CD4-positive, alpha-beta T cell (primary cell): ENCODE data around the gene RIOK1. TPM values are rescaled to one million over a fixed set of nuclear protein-coding genes. Genes with fewer than 3 reads are reported as not detected.

Experiments
- ATAC-seq: fragments of 200-7000 bp; cut with Tn5 transposase; one replicate; pipeline ENCODE4 v1.10.0; 2022; ENCODE audit warnings: mild to moderate bottlenecking; ENCODE audit not compliant: poor library complexity
- CTCF ChIA-PET: fragments of 350-600 bp; sonication (Branson Sonifier 250); formaldehyde crosslinking; loops from one replicate; lab custom pipeline; 2021; ENCODE audit warnings: antibody characterized with exemption, inconsistent platforms; lab: Charles Lee
- POLR2A ChIA-PET: fragments of 350-600 bp; sonication (Branson Sonifier 250); formaldehyde crosslinking; loops from one replicate; lab custom pipeline; 2021; ENCODE audit warnings: antibody characterized with exemption, inconsistent platforms; lab: Charles Lee
- DNase-seq, 14 experiments: peaks; one replicate each; pipeline ENCODE4 v3.0.0-alpha.2; 2013 to 2020; ENCODE audit warnings: mixed read lengths in 2 of 14
- H3K27ac ChIP-seq, 2 donors: one replicate each; pipeline versions ENCODE4 v1.5.1 to v1.7.0; 2013; ENCODE audit warnings: low read length in 2 of 2, low read depth in 1 of 2, mild to moderate bottlenecking in 1 of 2
- H3K27me3 ChIP-seq, 2 experiments: 1 replicate in 1 of 2; 2 replicates in 1 of 2; pipeline versions ENCODE4 v1.6.1 to v1.7.0; 2013; ENCODE audit warnings: low read length in 2 of 2, control low read depth in 1 of 2, mild to moderate bottlenecking in 1 of 2, moderate library complexity in 1 of 2; ENCODE audit not compliant: insufficient read depth in 2 of 2, control insufficient read depth in 1 of 2
- H3K36me3 ChIP-seq: one replicate; pipeline ENCODE4 v1.6.1; 2013; ENCODE audit warnings: low read length, control low read depth; ENCODE audit not compliant: insufficient read depth
- H3K4me1 ChIP-seq: one replicate; pipeline ENCODE4 v1.6.1; 2013; ENCODE audit warnings: low read length, control low read depth; ENCODE audit not compliant: insufficient read depth
- H3K4me3 ChIP-seq: one replicate; pipeline ENCODE4 v1.5.1; 2013; ENCODE audit warnings: mild to moderate bottlenecking, low read length, moderate library complexity
- H3K9me3 ChIP-seq, 2 experiments: 1 replicate in 1 of 2; 2 replicates in 1 of 2; pipeline versions ENCODE4 v1.6.1 to v1.7.0; 2013; ENCODE audit warnings: low read length in 2 of 2, mild to moderate bottlenecking in 2 of 2, control low read depth in 1 of 2, moderate library complexity in 1 of 2; ENCODE audit not compliant: control insufficient read depth in 1 of 2, insufficient read depth in 1 of 2
- H3K27ac Mint-ChIP-seq: one replicate; pipeline ENCODE4 v1.8.0; 2020; ENCODE audit warnings: mixed read lengths
- H3K27me3 Mint-ChIP-seq: one replicate; pipeline ENCODE4 v1.8.0; 2021; ENCODE audit warnings: mixed read lengths
- H3K36me3 Mint-ChIP-seq: one replicate; pipeline ENCODE4 v1.8.0; 2021; ENCODE audit warnings: low read depth, mixed read lengths
- H3K4me1 Mint-ChIP-seq: one replicate; pipeline ENCODE4 v1.8.0; 2021; ENCODE audit warnings: low read depth, mixed read lengths
- H3K4me3 Mint-ChIP-seq: one replicate; pipeline ENCODE4 v1.8.0; 2020; ENCODE audit warnings: mild to moderate bottlenecking, mixed read lengths
- H3K9me3 Mint-ChIP-seq: one replicate; pipeline ENCODE4 v1.8.0; 2020; ENCODE audit warnings: mixed read lengths
- intact Hi-C, 2 experiments: fragments of 100-400 bp; cut with DNase I in 1 of 2; cut with micrococcal nuclease in 1 of 2; formaldehyde crosslinking; loops; one replicate each; pipeline versions ENCODE4 v1.15.1 to v1.9.0; 2023 to 2025; cut with DNase I, micrococcal nuclease
- total RNA-seq, 174 experiments: library from RNA in 2 of 174; stranded (reverse) in 2 of 174; gene quantifications; one replicate each; pipeline ENCODE4 v1.2.3 and lab custom pipeline; 2021 to 2026
- TF ChIP-seq, protein P1 (sequence below): fragments of 200-600 bp; IDR thresholded peaks from one replicate; pipeline ENCODE4 v1.8.0; 2022; ENCODE audit warnings: antibody characterized with exemption, mild to moderate bottlenecking

RIOK1 gene
- total RNA-seq, 2 experiments from 2014 or later, result 25.5 to 28.1 TPM

DNA sequence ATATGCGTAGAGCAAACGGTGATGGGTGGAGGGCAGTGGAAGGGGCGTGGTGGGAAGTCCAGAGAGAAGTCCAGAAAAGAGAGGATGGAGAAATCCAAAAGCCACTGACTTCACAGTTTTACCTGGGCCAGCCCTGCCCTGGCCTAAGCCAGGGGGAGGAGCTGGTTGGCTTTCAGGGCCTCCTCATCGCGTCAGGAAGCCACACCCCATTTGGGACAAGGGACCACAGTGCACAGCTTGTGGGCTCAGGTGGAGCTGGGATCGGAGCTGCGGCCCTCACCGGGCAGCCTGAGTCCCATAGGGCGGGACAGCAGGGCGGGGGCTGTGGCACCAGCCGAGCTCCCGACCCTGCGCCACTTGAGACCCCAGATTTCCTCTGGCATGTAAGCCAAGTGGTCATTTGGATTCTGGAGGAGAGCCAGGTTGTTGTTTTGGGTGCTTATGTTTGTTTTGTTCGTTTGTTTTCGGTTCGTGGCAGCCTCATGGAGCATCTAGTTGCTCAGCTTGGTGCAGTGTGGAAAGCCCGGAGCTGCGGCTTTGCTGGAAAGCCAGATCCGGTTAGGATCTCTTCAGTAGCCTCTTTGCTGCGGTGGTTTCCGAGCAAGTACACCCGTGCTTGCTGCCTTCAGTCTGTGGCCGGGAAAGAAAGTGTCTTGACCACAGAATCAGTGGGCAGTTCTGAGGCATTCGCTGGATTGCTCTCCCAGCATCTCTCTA, 42.2 kb downstream of the RIOK1 start:
- Mint-ChIP-seq H3K36me3 (no peaks in the 10 kb centered on the region), H3K4me1 (no peaks in the 10 kb centered on the region), H3K27ac (no peak overlapping the region), H3K9me3 (peaks cover 4% of the 10 kb centered on the region), H3K27me3 (no peaks in the 10 kb centered on the region), H3K4me3 (no peak overlapping the region)
- TF ChIP-seq, protein P1, sequence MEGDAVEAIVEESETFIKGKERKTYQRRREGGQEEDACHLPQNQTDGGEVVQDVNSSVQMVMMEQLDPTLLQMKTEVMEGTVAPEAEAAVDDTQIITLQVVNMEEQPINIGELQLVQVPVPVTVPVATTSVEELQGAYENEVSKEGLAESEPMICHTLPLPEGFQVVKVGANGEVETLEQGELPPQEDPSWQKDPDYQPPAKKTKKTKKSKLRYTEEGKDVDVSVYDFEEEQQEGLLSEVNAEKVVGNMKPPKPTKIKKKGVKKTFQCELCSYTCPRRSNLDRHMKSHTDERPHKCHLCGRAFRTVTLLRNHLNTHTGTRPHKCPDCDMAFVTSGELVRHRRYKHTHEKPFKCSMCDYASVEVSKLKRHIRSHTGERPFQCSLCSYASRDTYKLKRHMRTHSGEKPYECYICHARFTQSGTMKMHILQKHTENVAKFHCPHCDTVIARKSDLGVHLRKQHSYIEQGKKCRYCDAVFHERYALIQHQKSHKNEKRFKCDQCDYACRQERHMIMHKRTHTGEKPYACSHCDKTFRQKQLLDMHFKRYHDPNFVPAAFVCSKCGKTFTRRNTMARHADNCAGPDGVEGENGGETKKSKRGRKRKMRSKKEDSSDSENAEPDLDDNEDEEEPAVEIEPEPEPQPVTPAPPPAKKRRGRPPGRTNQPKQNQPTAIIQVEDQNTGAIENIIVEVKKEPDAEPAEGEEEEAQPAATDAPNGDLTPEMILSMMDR, result no peak
- H3K4me1 ChIP-seq, result no peaks in the 10 kb centered on the region
- POLR2A ChIA-PET, result no interaction called here
- intact Hi-C loops, result no loop called here
- peaks cover 0 to 6% of the 10 kb centered on the region in 2 experiments for H3K9me3 ChIP-seq
- no peaks in the 10 kb centered on the region for H3K36me3 ChIP-seq
- no peaks in the 10 kb centered on the region for H3K27me3 ChIP-seq
- CTCF ChIA-PET, result no interaction called here
- H3K27ac ChIP-seq, result no peak overlapping the region
- H3K4me3 ChIP-seq, result no peak overlapping the region
- ATAC-seq (no peak), DNase-seq (no peak)

DNA sequence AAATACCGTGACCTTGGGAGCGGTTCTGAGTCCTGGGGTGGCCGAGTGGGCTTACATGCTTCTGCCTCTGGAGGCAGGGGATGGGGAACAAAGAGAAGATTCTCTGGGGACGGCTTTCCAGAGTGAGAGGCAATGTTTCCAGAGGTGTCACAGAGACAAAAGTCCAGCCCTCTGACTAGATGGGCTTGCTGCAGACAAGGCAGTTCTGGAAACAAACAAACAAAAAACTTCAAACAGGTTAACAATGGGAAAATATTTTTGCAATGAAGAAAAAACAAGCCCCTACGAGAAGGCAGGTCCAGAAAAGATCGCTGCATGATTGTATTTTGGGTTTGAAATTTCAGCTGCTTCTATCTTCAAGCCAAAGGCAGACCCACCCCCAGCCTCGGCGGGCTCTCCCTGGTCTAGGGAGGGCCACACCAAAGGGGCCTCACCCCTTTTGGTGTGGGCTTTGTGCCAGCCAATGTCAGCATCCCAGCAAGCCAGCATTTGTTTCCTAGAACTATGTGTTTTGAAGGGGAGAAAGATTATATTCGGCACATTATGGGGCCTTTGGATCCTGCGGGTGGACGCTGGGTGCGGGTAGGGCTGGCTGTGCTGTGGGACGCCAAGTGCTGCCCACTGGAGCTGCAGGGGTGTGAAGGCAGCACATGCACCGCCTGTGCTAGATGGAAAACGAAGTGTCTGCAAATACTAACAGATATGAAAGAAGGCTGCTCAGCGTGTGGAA, 42.9 kb downstream of the RIOK1 start:
- Histone ChIP-seq H3K36me3 (no peaks in the 10 kb centered on the region), H3K4me1 (no peaks in the 10 kb centered on the region), H3K27me3 (no peaks in the 10 kb centered on the region), H3K4me3 (no peak overlapping the region), H3K27ac (no peak overlapping the region), H3K9me3 (peaks cover 0 to 8% of the 10 kb centered on the region in 2 experiments)
- POLR2A ChIA-PET, result no interaction called here
- TF ChIP-seq, protein P1, result no peak
- intact Hi-C loops, result no loop called here
- no peaks in the 10 kb centered on the region for H3K36me3 Mint-ChIP-seq
- H3K4me1 Mint-ChIP-seq, result no peaks in the 10 kb centered on the region
- CTCF ChIA-PET, result no interaction called here
- no peak overlapping the region for H3K4me3 Mint-ChIP-seq
- peaks cover 4% of the 10 kb centered on the region for H3K9me3 Mint-ChIP-seq
- DNase-seq (no peak), ATAC-seq (no peak)
- H3K27ac Mint-ChIP-seq, result no peak overlapping the region
- H3K27me3 Mint-ChIP-seq, result no peaks in the 10 kb centered on the region

GRCh38 chr6:7433121-7433617, 43.6 kb downstream of the RIOK1 start:
- POLR2A ChIA-PET, result no interaction called here
- intact Hi-C loops, result no loop called here
- ATAC-seq, result no peak
- Histone ChIP-seq H3K36me3 (no peaks in the 10 kb centered on the region), H3K4me1 (no peaks in the 10 kb centered on the region), H3K4me3 (no peak overlapping the region), H3K9me3 (peaks cover 0 to 8% of the 10 kb centered on the region in 2 experiments), H3K27me3 (no peaks in the 10 kb centered on the region), H3K27ac (no peak overlapping the region)
- no peak overlapping the region for H3K4me3 Mint-ChIP-seq
- CTCF ChIA-PET, result no interaction called here
- H3K27me3 Mint-ChIP-seq, result no peaks in the 10 kb centered on the region
- H3K36me3 Mint-ChIP-seq, result no peaks in the 10 kb centered on the region
- DNase-seq, result no peak
- no peak overlapping the region for H3K27ac Mint-ChIP-seq
- no peaks in the 10 kb centered on the region for H3K4me1 Mint-ChIP-seq
- H3K9me3 Mint-ChIP-seq, result peaks cover 4% of the 10 kb centered on the region
- TF ChIP-seq, protein P1, result no peak
